Measurements from ENCODE around the gene YPEL2.
"Not testable (repeated sequence)": the region's sequence is repeated elsewhere in the genome, so short reads cannot be mapped to it uniquely, and the experiment has no call there.

Gene YPEL2

GRCh38 chr17:59378675-59379074 lies 47.2 kb downstream of the YPEL2 start:
- no peak for DNase-seq

GRCh38 chr17:59380474-59380873 lies 49.0 kb downstream of the YPEL2 start:
- no peak for DNase-seq

- no peak for DNase-seq
These were observed 50.5 kb downstream of the YPEL2 start for GRCh38 chr17:59381716-59382570.

GRCh38 chr17:59383893-59384292 lies 52.4 kb downstream of the YPEL2 start:
- DNase-seq, result no peak

- DNase-seq, result no peak
These were observed 56.1 kb downstream of the YPEL2 start for GRCh38 chr17:59387351-59388068.

GRCh38 chr17:59388069-59388556 lies 56.7 kb downstream of the YPEL2 start:
- no peak for DNase-seq

- no peak for DNase-seq
These were observed 57.6 kb downstream of the YPEL2 start for GRCh38 chr17:59389066-59389465.

GRCh38 chr17:59391021-59391420 lies 59.6 kb downstream of the YPEL2 start:
- DNase-seq, result no peak

GRCh38 chr17:59392973-59393679 lies 61.7 kb downstream of the YPEL2 start:
- DNase-seq, result no peak

GRCh38 chr17:59393742-59394410 lies 62.4 kb downstream of the YPEL2 start:
- not testable (repeated sequence) for DNase-seq

GRCh38 chr17:59396134-59396826 lies 64.8 kb downstream of the YPEL2 start:
- no peak for DNase-seq

GRCh38 chr17:59397316-59398073 lies 66.0 kb downstream of the YPEL2 start:
- no peak for DNase-seq

GRCh38 chr17:59399914-59400313 lies 68.5 kb downstream of the YPEL2 start:
- no peak for DNase-seq

GRCh38 chr17:59400858-59401257 lies 69.4 kb downstream of the YPEL2 start:
- DNase-seq, result no peak

GRCh38 chr17:59401274-59401673 lies 69.8 kb downstream of the YPEL2 start:
- DNase-seq, result no peak

- DNase-seq, result no peak
These were observed 70.3 kb downstream of the YPEL2 start for GRCh38 chr17:59401725-59402124.

GRCh38 chr17:59402760-59403159 lies 71.3 kb downstream of the YPEL2 start:
- DNase-seq, result no peak

GRCh38 chr17:59404471-59404870 lies 73.0 kb downstream of the YPEL2 start:
- DNase-seq, result no peak

- no peak for DNase-seq
These were observed 74.7 kb downstream of the YPEL2 start for GRCh38 chr17:59405944-59406705.

- DNase-seq, result peak; percentile 73
These were observed 75.4 kb downstream of the YPEL2 start for GRCh38 chr17:59406808-59407381.
